Temporal lobe (tissue), 1 donor: ENCODE measurements around the gene ZNF577. TPM values are rescaled to one million over a fixed set of nuclear protein-coding genes. Genes with fewer than 3 reads are reported as not detected.

Experiments
- total RNA-seq: library from RNA; depleted of rRNA; stranded (reverse); fragments of >200 nt; gene quantifications from one replicate; pipeline ENCODE4 v1.2.3, GENCODE V29; 2014

ZNF577 gene
- total RNA-seq, 1 donor from 2014 or later: 24.6 TPM

Other genes starting within 250 kb of the ZNF577 start
- under 0.01 TPM for gene SIGLEC14, start 241.1 kb downstream of the ZNF577 start, total RNA-seq
- gene SPACA6, start 194.6 kb downstream of the ZNF577 start, total RNA-seq: 2.7 TPM
- gene HAS1, start 164.0 kb downstream of the ZNF577 start, total RNA-seq: 2.7 TPM
- 1.2 TPM for gene FPR1, start 136.1 kb downstream of the ZNF577 start, total RNA-seq
- gene FPR2, start 126.8 kb downstream of the ZNF577 start, total RNA-seq: not detected
- under 0.01 TPM for gene FPR3, start 92.8 kb downstream of the ZNF577 start, total RNA-seq
- 21.6 TPM for gene ZNF649, start 17.1 kb upstream of the ZNF577 start, total RNA-seq
- 9.6 TPM for gene ZNF613, start 39.5 kb upstream of the ZNF577 start, total RNA-seq
- 14.0 TPM for gene ZNF350, start 98.9 kb upstream of the ZNF577 start, total RNA-seq
- 22.1 TPM for gene ZNF615, start 120.3 kb upstream of the ZNF577 start, total RNA-seq
- 20.4 TPM for gene ZNF614, start 140.4 kb upstream of the ZNF577 start, total RNA-seq
- gene ZNF432, start 160.9 kb upstream of the ZNF577 start, total RNA-seq: 13.3 TPM
- gene ZNF841, start 207.8 kb upstream of the ZNF577 start, total RNA-seq: 42.8 TPM